ENCODE measurements around the gene TMEM63C.

DNA sequence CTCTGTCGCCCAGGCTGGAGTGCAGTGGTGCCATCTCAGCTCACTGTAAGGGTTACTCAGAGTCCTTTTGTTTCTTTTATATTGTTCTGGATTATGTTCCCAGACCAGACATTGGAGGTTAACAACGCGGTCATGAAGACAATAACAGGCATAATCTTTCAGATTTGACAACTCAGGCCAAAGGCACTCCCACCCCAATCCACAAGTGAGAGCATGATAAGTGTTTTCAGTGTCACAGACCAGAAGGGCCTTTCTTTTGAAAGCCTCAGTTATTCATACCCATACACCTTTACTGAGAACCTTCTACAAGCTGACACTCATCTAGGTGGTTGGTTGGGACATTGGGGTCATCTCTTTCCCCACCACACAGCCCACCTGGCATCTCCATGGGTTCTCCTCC lies 2.9 kb upstream of the TMEM63C start:
- TF ChIP-seq, protein P1, sequence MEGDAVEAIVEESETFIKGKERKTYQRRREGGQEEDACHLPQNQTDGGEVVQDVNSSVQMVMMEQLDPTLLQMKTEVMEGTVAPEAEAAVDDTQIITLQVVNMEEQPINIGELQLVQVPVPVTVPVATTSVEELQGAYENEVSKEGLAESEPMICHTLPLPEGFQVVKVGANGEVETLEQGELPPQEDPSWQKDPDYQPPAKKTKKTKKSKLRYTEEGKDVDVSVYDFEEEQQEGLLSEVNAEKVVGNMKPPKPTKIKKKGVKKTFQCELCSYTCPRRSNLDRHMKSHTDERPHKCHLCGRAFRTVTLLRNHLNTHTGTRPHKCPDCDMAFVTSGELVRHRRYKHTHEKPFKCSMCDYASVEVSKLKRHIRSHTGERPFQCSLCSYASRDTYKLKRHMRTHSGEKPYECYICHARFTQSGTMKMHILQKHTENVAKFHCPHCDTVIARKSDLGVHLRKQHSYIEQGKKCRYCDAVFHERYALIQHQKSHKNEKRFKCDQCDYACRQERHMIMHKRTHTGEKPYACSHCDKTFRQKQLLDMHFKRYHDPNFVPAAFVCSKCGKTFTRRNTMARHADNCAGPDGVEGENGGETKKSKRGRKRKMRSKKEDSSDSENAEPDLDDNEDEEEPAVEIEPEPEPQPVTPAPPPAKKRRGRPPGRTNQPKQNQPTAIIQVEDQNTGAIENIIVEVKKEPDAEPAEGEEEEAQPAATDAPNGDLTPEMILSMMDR (IDR thresholded peaks at IDR 0.05): no peak
- TF ChIP-seq POLR2A (IDR thresholded peaks at IDR 0.05) (no peak), EP300 (IDR thresholded peaks at IDR 0.05) (no peak), POLR2AphosphoS5 (IDR thresholded peaks at IDR 0.05) (no peak)
